ENCODE results near the gene WARS2. TPM values are rescaled to one million over a fixed set of nuclear protein-coding genes. Genes with fewer than 3 reads are reported as not detected.

WARS2 gene
- 9.0 TPM for polyA plus RNA-seq (2013, experiment 1 of 2)
- 9.4 TPM for polyA plus RNA-seq (2013, experiment 2 of 2)

DNA sequence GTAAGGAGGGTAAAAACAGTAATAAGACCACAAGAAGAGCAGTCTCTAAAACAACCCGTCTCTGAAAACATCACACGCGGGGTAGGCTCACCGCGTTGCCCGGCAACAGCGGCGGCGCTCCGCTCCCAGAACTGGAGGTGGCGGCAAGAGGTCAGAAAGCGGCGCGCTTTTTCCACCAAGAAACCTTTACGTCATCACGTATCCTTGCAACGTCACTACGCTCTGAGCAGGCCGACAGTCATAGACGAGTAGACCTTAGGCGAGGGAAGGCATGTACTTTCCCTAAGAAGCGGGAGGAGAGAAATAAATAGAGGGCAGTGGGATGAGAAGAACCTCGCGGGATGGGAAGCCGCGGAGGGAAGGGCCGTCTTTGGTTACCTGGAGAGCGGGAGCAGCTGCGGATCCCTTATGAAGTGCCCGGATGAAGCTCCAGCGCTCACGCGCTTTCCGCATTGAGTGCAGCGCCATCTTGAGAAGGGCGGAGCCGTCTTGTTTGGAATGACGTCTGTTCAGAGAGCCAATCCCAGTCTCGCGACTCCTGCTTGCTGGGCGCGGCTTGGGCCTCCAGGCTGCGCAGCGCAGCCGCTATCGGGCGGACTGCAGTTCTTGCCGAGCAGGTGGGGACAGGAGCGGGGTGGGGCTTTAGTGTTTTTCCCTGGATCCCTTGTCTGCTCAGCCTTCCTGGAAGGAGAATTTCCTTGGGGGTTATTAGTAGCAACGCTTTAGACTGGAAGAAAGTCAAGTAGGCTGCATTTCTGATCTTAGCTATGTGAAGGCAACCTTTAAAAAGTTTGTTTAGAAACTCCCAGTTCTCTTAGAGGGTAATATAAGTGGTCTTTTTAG is at the start of gene WARS2:
WARS2 (minus strand) TSS at position 477 of the 843 bp plus-strand sequence; CDS start at position 468, 9 bp downstream.
- H3K79me1 ChIP-seq (ENCODE audit: low read depth, low read length) = no peaks in the 10 kb centered on the region
- H3K36me3 ChIP-seq (replicated peaks in 1 of 2; ENCODE audit: control insufficient read depth in 2 of 2, insufficient read depth in 2 of 2, low read length in 2 of 2) = no peaks in the 10 kb centered on the region
- peak within 1 kb of the TSS; percentile 69 for H3K27ac ChIP-seq (replicated peaks; ENCODE audit: low read length)
- peak within 1 kb of the TSS; percentile 74 for H3K9ac ChIP-seq (ENCODE audit: low read depth, low read length, poor library complexity)
- peak within 1 kb of the TSS; percentile 89 for H2AFZ ChIP-seq (ENCODE audit: low read length)
- H2AK5ac ChIP-seq (ENCODE audit: low read depth, low read length) = peak within 1 kb of the TSS; percentile 25
- no peak within 1 kb of the TSS for H3K4ac ChIP-seq (ENCODE audit: low read length)
- no peak within 1 kb of the TSS for H4K91ac ChIP-seq (ENCODE audit: low read depth, low read length, poor library complexity)
- peak within 1 kb of the TSS; percentile 84 for H3K18ac ChIP-seq (ENCODE audit: low read length)
- peak within 1 kb of the TSS; percentile 57 to 88 for H3K4me3 ChIP-seq (ENCODE audit: low read length in 2 of 2)
- peak; percentile 96 for DNase-seq (ENCODE audit: low spot score)
- no CpG with 5 or more reads among the region's 50 CpGs for WGBS, 2 donors (ENCODE audit: extremely low coverage in 2 of 2, insufficient read length in 2 of 2, insufficient replicate concordance in 1 of 2)
- H2BK120ac ChIP-seq (ENCODE audit: low read depth, low read length) = no peak within 1 kb of the TSS
- no peak within 1 kb of the TSS for H3K23ac ChIP-seq (ENCODE audit: low read depth, low read length, poor library complexity)
- H2BK5ac ChIP-seq (ENCODE audit: low read length) = no peak within 1 kb of the TSS
- H3K4me1 ChIP-seq (ENCODE audit: control insufficient read depth in 2 of 2, insufficient read depth in 1 of 2, low read depth in 1 of 2, low read length in 2 of 2) = peaks cover 0 to 3% of the 10 kb centered on the region in 2 donors
- H4K8ac ChIP-seq (ENCODE audit: low read depth, low read length) = no peak within 1 kb of the TSS
- H3K9me3 ChIP-seq (replicated peaks in 1 of 2; ENCODE audit: control insufficient read depth in 2 of 2, insufficient read depth in 1 of 2, low read depth in 1 of 2, low read length in 2 of 2) = no peaks in the 10 kb centered on the region
- H3K14ac ChIP-seq (ENCODE audit: low read length) = no peak within 1 kb of the TSS
- no peak within 1 kb of the TSS for H2BK15ac ChIP-seq (ENCODE audit: low read length)
- no peak within 1 kb of the TSS for H2BK12ac ChIP-seq (ENCODE audit: low read length)
- no peaks in the 10 kb centered on the region for H3K27me3 ChIP-seq (ENCODE audit: control insufficient read depth in 3 of 3, insufficient read depth in 3 of 3, low read depth in 1 of 3, low read length in 3 of 3)
- peak within 1 kb of the TSS; percentile 68 for H3K4me2 ChIP-seq (ENCODE audit: insufficient read depth, low read length, poor library complexity, severe bottlenecking)

DNA sequence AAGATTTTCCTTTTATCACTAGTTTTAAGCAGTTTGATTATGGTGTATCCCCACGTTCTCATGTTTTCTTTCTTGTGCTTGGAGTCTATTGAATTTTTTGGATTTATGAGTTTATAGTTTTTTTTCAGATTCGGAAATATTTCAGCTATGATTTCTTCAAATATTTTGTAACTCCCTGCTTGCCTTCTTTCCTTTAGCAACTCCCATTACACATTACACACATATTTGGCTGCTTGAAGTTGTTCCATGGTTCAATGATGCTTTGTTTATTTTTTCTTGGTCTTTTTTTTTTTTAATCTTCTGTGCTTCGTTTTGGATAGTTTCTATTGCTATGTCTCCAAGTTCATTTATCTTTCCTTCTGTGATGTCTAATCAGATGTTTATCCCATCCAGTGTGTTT is 48.5 kb upstream of the WARS2 start:
- no peak overlapping the region for H3K23ac ChIP-seq (ENCODE audit: low read depth, low read length, poor library complexity)
- no peak overlapping the region for H3K4ac ChIP-seq (ENCODE audit: low read length)
- H2BK5ac ChIP-seq (ENCODE audit: low read length) = no peak overlapping the region
- no peaks in the 10 kb centered on the region for H3K27me3 ChIP-seq (ENCODE audit: control insufficient read depth in 3 of 3, insufficient read depth in 3 of 3, low read depth in 1 of 3, low read length in 3 of 3)
- no peak overlapping the region for H2BK12ac ChIP-seq (ENCODE audit: low read length)
- no peak overlapping the region for H2BK120ac ChIP-seq (ENCODE audit: low read depth, low read length)
- H3K36me3 ChIP-seq (replicated peaks in 1 of 2; ENCODE audit: control insufficient read depth in 2 of 2, insufficient read depth in 2 of 2, low read length in 2 of 2) = no peaks in the 10 kb centered on the region
- no peak overlapping the region for H3K4me3 ChIP-seq (ENCODE audit: low read length in 2 of 2)
- no peak overlapping the region for H3K4me2 ChIP-seq (ENCODE audit: insufficient read depth, low read length, poor library complexity, severe bottlenecking)
- no peak for DNase-seq (ENCODE audit: low spot score)
- H4K91ac ChIP-seq (ENCODE audit: low read depth, low read length, poor library complexity) = no peak overlapping the region
- H3K9ac ChIP-seq (ENCODE audit: low read depth, low read length, poor library complexity) = no peak overlapping the region
- H2AFZ ChIP-seq (ENCODE audit: low read length) = no peak overlapping the region
- H2BK15ac ChIP-seq (ENCODE audit: low read length) = no peak overlapping the region
- H3K79me1 ChIP-seq (ENCODE audit: low read depth, low read length) = no peaks in the 10 kb centered on the region
- WGBS, 2 donors (ENCODE audit: extremely low coverage in 2 of 2, insufficient read length in 2 of 2, insufficient replicate concordance in 1 of 2) = no CpG with 5 or more reads among the region's 3 CpGs
- no peak overlapping the region for H2AK5ac ChIP-seq (ENCODE audit: low read depth, low read length)
- no peaks in the 10 kb centered on the region for H3K4me1 ChIP-seq (ENCODE audit: control insufficient read depth in 2 of 2, insufficient read depth in 1 of 2, low read depth in 1 of 2, low read length in 2 of 2)
- H3K14ac ChIP-seq (ENCODE audit: low read length) = no peak overlapping the region
- no peak overlapping the region for H4K8ac ChIP-seq (ENCODE audit: low read depth, low read length)
- no peak overlapping the region for H3K27ac ChIP-seq (replicated peaks; ENCODE audit: low read length)
- H3K18ac ChIP-seq (ENCODE audit: low read length) = no peak overlapping the region
- H3K9me3 ChIP-seq (replicated peaks in 1 of 2; ENCODE audit: control insufficient read depth in 2 of 2, insufficient read depth in 1 of 2, low read depth in 1 of 2, low read length in 2 of 2) = no peaks in the 10 kb centered on the region

DNA sequence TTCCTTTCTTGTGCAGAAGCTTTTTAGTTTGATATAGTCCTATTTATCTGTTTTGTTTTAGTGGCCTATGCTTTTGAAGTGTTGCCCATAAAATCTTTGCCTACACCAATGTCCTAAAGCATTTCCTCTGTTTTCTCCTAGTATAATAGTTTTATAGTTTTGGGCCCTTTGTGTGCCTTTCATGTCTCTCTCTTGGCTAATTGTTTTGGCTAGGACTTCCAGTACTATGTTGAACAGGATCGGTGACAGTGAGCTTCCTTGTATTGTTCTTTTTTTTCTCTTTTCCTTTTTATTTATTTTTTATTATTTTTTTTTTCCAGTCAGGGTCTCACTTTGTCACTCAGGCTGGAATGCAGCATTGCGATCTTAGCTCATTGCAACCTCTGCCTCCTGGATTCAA is 47.0 kb upstream of the WARS2 start:
- Histone ChIP-seq H3K4me2 (ENCODE audit: insufficient read depth, low read length, poor library complexity, severe bottlenecking) (no peak overlapping the region), H4K8ac (ENCODE audit: low read depth, low read length) (no peak overlapping the region), H2BK120ac (ENCODE audit: low read depth, low read length) (no peak overlapping the region), H2BK5ac (ENCODE audit: low read length) (no peak overlapping the region), H3K27me3 (ENCODE audit: control insufficient read depth in 3 of 3, insufficient read depth in 3 of 3, low read depth in 1 of 3, low read length in 3 of 3) (no peaks in the 10 kb centered on the region), H4K91ac (ENCODE audit: low read depth, low read length, poor library complexity) (no peak overlapping the region), H3K27ac (replicated peaks; ENCODE audit: low read length) (no peak overlapping the region), H3K14ac (ENCODE audit: low read length) (no peak overlapping the region), H3K79me1 (ENCODE audit: low read depth, low read length) (peaks cover 2% of the 10 kb centered on the region), H3K23ac (ENCODE audit: low read depth, low read length, poor library complexity) (no peak overlapping the region), H3K4me1 (ENCODE audit: control insufficient read depth in 2 of 2, insufficient read depth in 1 of 2, low read depth in 1 of 2, low read length in 2 of 2) (no peaks in the 10 kb centered on the region), H2AFZ (ENCODE audit: low read length) (no peak overlapping the region), H3K9me3 (replicated peaks in 1 of 2; ENCODE audit: control insufficient read depth in 2 of 2, insufficient read depth in 1 of 2, low read depth in 1 of 2, low read length in 2 of 2) (no peaks in the 10 kb centered on the region), H3K36me3 (replicated peaks in 1 of 2; ENCODE audit: control insufficient read depth in 2 of 2, insufficient read depth in 2 of 2, low read length in 2 of 2) (no peaks in the 10 kb centered on the region), H3K18ac (ENCODE audit: low read length) (no peak overlapping the region), H2BK15ac (ENCODE audit: low read length) (no peak overlapping the region), H3K4me3 (ENCODE audit: low read length in 2 of 2) (no peak overlapping the region), H3K9ac (ENCODE audit: low read depth, low read length, poor library complexity) (no peak overlapping the region), H2AK5ac (ENCODE audit: low read depth, low read length) (no peak overlapping the region), H3K4ac (ENCODE audit: low read length) (no peak overlapping the region), H2BK12ac (ENCODE audit: low read length) (no peak overlapping the region)
- DNase-seq (ENCODE audit: low spot score) = no peak
- no CpG with 5 or more reads among the region's 2 CpGs for WGBS, 2 donors (ENCODE audit: extremely low coverage in 2 of 2, insufficient read length in 2 of 2, insufficient replicate concordance in 1 of 2)

DNA sequence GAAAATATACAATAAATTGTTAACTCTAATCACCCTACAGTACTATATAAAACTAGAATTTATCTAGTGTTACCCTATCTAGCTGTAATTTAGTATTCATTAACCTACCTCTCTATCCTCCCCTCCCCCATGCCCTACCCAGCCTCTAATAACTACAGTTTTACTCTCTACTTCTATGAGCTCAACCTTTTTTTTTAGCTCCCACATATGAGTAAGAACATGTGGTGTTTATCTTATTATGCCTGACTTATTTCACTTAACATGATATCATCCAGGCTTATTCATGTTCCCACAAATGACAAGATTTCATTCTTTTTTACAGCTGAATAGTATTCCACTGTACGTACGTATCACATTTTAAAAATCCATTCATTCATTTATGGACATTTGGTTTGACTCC is 46.0 kb upstream of the WARS2 start:
- H2BK5ac ChIP-seq (ENCODE audit: low read length) = no peak overlapping the region
- no peak overlapping the region for H3K18ac ChIP-seq (ENCODE audit: low read length)
- H3K27ac ChIP-seq (replicated peaks; ENCODE audit: low read length) = no peak overlapping the region
- no peak overlapping the region for H4K8ac ChIP-seq (ENCODE audit: low read depth, low read length)
- H2AFZ ChIP-seq (ENCODE audit: low read length) = no peak overlapping the region
- peaks cover 2% of the 10 kb centered on the region for H3K79me1 ChIP-seq (ENCODE audit: low read depth, low read length)
- H4K91ac ChIP-seq (ENCODE audit: low read depth, low read length, poor library complexity) = no peak overlapping the region
- no peaks in the 10 kb centered on the region for H3K4me1 ChIP-seq (ENCODE audit: control insufficient read depth in 2 of 2, insufficient read depth in 1 of 2, low read depth in 1 of 2, low read length in 2 of 2)
- WGBS, 2 donors (ENCODE audit: extremely low coverage in 2 of 2, insufficient read length in 2 of 2, insufficient replicate concordance in 1 of 2) = no CpG with 5 or more reads among the region's 2 CpGs
- no peak overlapping the region for H3K9ac ChIP-seq (ENCODE audit: low read depth, low read length, poor library complexity)
- H3K4me3 ChIP-seq (ENCODE audit: low read length in 2 of 2) = no peak overlapping the region
- no peaks in the 10 kb centered on the region for H3K36me3 ChIP-seq (replicated peaks in 1 of 2; ENCODE audit: control insufficient read depth in 2 of 2, insufficient read depth in 2 of 2, low read length in 2 of 2)
- H3K4ac ChIP-seq (ENCODE audit: low read length) = no peak overlapping the region
- H3K14ac ChIP-seq (ENCODE audit: low read length) = no peak overlapping the region
- H3K4me2 ChIP-seq (ENCODE audit: insufficient read depth, low read length, poor library complexity, severe bottlenecking) = no peak overlapping the region
- no peak for DNase-seq (ENCODE audit: low spot score)
- no peak overlapping the region for H2BK120ac ChIP-seq (ENCODE audit: low read depth, low read length)
- H3K27me3 ChIP-seq (ENCODE audit: control insufficient read depth in 3 of 3, insufficient read depth in 3 of 3, low read depth in 1 of 3, low read length in 3 of 3) = no peaks in the 10 kb centered on the region
- H2BK12ac ChIP-seq (ENCODE audit: low read length) = no peak overlapping the region
- no peaks in the 10 kb centered on the region for H3K9me3 ChIP-seq (replicated peaks in 1 of 2; ENCODE audit: control insufficient read depth in 2 of 2, insufficient read depth in 1 of 2, low read depth in 1 of 2, low read length in 2 of 2)
- no peak overlapping the region for H2BK15ac ChIP-seq (ENCODE audit: low read length)
- no peak overlapping the region for H2AK5ac ChIP-seq (ENCODE audit: low read depth, low read length)
- no peak overlapping the region for H3K23ac ChIP-seq (ENCODE audit: low read depth, low read length, poor library complexity)

Data from neuronal stem cell (in vitro differentiated cells).